Chondrocyte (in vitro differentiated cells): ENCODE results near the gene PPM1E. TPM values are rescaled to one million over a fixed set of nuclear protein-coding genes. Genes with fewer than 3 reads are reported as not detected.

Experiments used
- DNase-seq: peaks from one replicate; pipeline ENCODE4 v3.0.0; 2021; ENCODE audit warnings: mixed read lengths, low spot score
- H3K27ac Mint-ChIP-seq: one replicate; pipeline ENCODE4 v1.8.0; 2021; ENCODE audit warnings: mild to moderate bottlenecking, moderate library complexity, mixed read lengths; ENCODE audit not compliant: unreplicated experiment
- H3K27me3 Mint-ChIP-seq: 2 replicates; pipeline ENCODE4 v1.8.0; 2021; ENCODE audit warnings: low read depth, mixed read lengths
- H3K36me3 Mint-ChIP-seq: 2 replicates; pipeline ENCODE4 v1.8.0; 2021; ENCODE audit warnings: low read depth, mixed read lengths
- H3K4me1 Mint-ChIP-seq: 2 replicates; pipeline ENCODE4 v1.8.0; 2021; ENCODE audit warnings: low read depth, mild to moderate bottlenecking, mixed read lengths
- H3K4me3 Mint-ChIP-seq: one replicate; pipeline ENCODE4 v1.8.0; 2021; ENCODE audit warnings: mild to moderate bottlenecking, moderate library complexity, mixed read lengths; ENCODE audit not compliant: unreplicated experiment
- H3K9me3 Mint-ChIP-seq: 2 replicates; pipeline ENCODE4 v1.8.0; 2021; ENCODE audit warnings: low read depth, mixed read lengths
- total RNA-seq: library from RNA; stranded (reverse); gene quantifications from 3 replicates; pipeline ENCODE4 v1.2.1, GENCODE V29; 2021
- TF ChIP-seq, protein P1 (sequence below): fragments of 200-600 bp; sonication (generic); IDR thresholded peaks from 2 replicates; pipeline ENCODE4 v1.5.0; 2021; ENCODE audit warnings: antibody characterized with exemption, mild to moderate bottlenecking, moderate library complexity

Gene PPM1E
- total RNA-seq, 1 donor from 2014 or later, result 2.2 TPM

DNA sequence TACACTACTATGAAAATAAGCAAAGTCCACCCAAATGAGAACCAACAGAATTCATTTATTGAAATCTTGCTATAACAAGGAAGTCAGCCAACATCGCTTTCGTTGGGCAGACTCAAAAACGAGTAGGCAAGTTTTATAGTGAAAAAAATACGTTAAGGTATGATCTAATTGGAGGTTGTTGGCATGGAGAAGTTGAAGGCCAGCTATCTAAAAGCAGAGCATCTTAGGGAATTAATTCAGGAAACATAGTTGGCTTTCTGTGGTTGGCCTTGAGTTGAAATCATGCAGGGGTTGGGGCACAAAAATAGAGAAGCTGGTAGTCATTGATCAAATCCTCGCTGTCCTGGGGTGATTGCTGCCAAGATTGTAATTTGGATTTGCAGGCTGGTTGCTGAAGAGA, 118.3 kb downstream of the PPM1E start:
- Mint-ChIP-seq H3K27me3 (no peaks in the 10 kb centered on the region), H3K9me3 (no peaks in the 10 kb centered on the region), H3K4me1 (no peaks in the 10 kb centered on the region), H3K36me3 (no peaks in the 10 kb centered on the region), H3K4me3 (no peak overlapping the region), H3K27ac (no peak overlapping the region)
- TF ChIP-seq, protein P1, sequence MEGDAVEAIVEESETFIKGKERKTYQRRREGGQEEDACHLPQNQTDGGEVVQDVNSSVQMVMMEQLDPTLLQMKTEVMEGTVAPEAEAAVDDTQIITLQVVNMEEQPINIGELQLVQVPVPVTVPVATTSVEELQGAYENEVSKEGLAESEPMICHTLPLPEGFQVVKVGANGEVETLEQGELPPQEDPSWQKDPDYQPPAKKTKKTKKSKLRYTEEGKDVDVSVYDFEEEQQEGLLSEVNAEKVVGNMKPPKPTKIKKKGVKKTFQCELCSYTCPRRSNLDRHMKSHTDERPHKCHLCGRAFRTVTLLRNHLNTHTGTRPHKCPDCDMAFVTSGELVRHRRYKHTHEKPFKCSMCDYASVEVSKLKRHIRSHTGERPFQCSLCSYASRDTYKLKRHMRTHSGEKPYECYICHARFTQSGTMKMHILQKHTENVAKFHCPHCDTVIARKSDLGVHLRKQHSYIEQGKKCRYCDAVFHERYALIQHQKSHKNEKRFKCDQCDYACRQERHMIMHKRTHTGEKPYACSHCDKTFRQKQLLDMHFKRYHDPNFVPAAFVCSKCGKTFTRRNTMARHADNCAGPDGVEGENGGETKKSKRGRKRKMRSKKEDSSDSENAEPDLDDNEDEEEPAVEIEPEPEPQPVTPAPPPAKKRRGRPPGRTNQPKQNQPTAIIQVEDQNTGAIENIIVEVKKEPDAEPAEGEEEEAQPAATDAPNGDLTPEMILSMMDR, result no peak
- no peak for DNase-seq

DNA sequence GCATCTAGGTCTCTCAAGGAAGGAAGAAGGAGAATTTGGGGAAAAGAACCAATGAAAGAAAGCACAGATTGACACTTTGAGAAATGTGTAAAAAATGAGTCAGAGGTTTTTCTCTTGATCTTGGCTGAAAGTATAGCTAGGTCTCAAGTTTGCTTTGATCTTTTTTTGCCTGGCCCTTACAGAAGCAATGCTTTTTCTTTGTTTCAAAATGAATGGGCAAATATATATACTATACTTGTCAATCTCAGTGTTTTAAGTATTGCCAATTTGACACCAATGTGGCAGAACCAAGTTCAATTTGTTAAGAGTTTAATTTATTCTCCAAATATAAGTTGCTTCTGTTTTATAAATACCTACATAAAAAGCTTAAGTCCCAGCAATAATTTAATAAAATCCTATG, 119.6 kb downstream of the PPM1E start:
- no peaks in the 10 kb centered on the region for H3K9me3 Mint-ChIP-seq
- H3K4me1 Mint-ChIP-seq, result no peaks in the 10 kb centered on the region
- no peak overlapping the region for H3K4me3 Mint-ChIP-seq
- no peak overlapping the region for H3K27ac Mint-ChIP-seq
- TF ChIP-seq, protein P1, result no peak
- no peaks in the 10 kb centered on the region for H3K27me3 Mint-ChIP-seq
- DNase-seq, result no peak
- H3K36me3 Mint-ChIP-seq, result no peaks in the 10 kb centered on the region

DNA sequence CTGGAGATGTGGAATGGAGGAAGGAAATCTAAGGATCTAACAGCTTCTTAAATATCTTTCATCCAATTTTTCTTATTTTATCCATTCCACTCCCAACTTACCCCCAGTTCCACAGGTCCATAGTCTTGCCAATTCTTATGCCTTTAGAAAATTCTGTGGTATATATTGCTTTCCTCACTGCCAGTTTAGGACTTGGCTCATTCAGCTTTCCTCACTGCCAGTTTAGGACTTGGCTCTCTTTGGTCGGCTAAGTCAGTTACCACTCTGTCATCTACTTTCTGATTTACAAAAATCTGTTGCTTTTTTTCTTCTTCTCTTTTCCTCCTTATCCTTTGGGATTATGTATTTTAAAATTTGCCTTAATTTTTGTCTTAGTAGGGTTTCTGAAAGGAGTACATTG, 128.5 kb downstream of the PPM1E start:
- H3K27ac Mint-ChIP-seq, result no peak overlapping the region
- no peak for DNase-seq
- H3K36me3 Mint-ChIP-seq, result no peaks in the 10 kb centered on the region
- H3K27me3 Mint-ChIP-seq, result no peaks in the 10 kb centered on the region
- TF ChIP-seq, protein P1, result no peak
- no peaks in the 10 kb centered on the region for H3K9me3 Mint-ChIP-seq
- no peaks in the 10 kb centered on the region for H3K4me1 Mint-ChIP-seq
- H3K4me3 Mint-ChIP-seq, result no peak overlapping the region

DNA sequence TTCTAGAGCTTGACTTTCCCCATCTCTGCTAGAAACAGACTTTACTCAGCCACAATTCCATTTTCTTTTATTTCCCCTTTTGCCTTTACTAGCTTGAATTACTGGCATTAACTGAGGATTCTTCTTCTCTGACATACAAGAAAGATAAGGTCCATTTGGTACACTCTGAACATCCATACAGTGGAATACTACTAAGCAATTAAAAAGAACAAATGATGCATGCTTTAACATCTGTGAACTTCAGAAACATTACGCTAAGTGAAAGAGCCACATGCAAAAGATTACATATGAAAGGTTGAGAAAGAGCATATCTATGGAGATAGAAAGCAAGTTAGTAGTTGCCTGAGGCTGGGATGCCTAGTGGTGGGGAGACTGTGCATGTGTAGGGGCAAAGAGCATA, 130.9 kb downstream of the PPM1E start:
- Mint-ChIP-seq H3K4me1 (no peaks in the 10 kb centered on the region), H3K27ac (no peak overlapping the region), H3K9me3 (peaks cover 12% of the 10 kb centered on the region), H3K36me3 (peaks cover 2% of the 10 kb centered on the region), H3K27me3 (no peaks in the 10 kb centered on the region), H3K4me3 (no peak overlapping the region)
- TF ChIP-seq, protein P1, result no peak
- no peak for DNase-seq

DNA sequence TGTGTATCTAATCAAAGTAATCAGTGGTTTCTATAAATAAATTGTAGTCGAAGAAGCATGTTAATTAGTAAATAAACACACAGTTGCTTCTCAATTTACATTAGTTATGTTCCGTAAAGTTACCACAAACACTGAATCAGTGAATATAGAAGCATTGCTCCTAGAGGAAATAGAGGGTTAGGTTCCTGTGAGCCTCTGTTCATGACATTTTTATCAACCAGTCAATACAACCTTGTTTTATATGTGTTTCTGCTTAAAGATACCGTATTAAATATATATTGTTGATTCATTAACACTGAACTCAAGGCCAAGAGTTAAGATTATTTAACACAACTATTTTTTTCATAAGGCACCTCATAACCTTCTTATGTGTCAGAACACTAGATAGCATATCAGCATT, 134.3 kb downstream of the PPM1E start:
- Mint-ChIP-seq H3K27ac (no peak overlapping the region), H3K9me3 (peaks cover 21% of the 10 kb centered on the region), H3K27me3 (no peaks in the 10 kb centered on the region), H3K4me1 (no peaks in the 10 kb centered on the region), H3K36me3 (peaks cover 2% of the 10 kb centered on the region), H3K4me3 (no peak overlapping the region)
- no peak for DNase-seq
- TF ChIP-seq, protein P1, result no peak
